ENCODE measurements around the gene HMCN2. TPM values are rescaled to one million over a fixed set of nuclear protein-coding genes. Genes with fewer than 3 reads are reported as not detected.

Gene HMCN2
- total and polyA plus RNA-seq, 2 experiments from 2014 or later: 0.27 to 0.36 TPM

DNA sequence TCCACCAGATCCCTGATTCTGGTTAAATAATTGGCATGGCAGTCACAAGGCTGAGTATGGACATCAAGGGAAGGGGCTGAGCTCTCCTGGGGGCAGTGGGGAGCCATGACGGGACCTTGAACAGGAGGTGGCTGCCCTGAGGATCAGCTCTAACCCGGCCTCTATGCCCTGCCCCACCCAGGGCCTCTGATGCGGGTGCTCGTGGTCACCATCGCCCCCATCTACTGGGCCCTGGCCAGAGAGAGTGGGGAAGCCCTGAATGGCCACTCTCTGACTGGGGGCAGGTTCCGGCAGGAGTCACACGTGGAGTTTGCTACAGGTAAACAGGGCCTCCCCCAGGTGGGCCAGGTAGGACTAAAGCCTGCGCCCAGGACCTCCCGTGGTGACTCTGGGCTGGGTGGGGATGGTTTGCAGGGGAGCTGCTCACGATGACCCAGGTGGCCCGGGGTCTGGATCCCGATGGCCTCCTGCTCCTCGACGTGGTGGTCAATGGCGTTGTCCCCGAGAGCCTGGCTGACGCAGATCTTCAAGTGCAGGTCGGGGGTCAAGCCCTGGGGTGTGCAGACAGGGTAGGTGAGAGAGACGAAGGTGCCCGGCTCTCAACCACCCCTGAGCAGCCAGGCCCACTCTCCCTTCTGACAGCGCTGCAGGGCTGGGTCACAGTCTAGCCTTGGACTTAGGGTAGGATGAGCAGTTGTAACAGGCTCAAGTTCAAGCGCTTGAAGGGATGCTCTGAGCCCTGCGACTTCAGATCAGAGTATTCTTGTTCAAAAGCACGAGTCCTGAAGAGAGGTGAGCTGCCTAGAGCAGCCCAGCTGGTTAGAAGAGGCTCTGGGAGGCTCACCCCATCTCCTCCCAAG, 159.3 kb downstream of the HMCN2 start:
- TF ChIP-seq, protein P1, sequence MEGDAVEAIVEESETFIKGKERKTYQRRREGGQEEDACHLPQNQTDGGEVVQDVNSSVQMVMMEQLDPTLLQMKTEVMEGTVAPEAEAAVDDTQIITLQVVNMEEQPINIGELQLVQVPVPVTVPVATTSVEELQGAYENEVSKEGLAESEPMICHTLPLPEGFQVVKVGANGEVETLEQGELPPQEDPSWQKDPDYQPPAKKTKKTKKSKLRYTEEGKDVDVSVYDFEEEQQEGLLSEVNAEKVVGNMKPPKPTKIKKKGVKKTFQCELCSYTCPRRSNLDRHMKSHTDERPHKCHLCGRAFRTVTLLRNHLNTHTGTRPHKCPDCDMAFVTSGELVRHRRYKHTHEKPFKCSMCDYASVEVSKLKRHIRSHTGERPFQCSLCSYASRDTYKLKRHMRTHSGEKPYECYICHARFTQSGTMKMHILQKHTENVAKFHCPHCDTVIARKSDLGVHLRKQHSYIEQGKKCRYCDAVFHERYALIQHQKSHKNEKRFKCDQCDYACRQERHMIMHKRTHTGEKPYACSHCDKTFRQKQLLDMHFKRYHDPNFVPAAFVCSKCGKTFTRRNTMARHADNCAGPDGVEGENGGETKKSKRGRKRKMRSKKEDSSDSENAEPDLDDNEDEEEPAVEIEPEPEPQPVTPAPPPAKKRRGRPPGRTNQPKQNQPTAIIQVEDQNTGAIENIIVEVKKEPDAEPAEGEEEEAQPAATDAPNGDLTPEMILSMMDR (IDR thresholded peaks at IDR 0.05; ENCODE audit: low read depth, low read length): no peak
- Histone ChIP-seq H3K4me1 (ENCODE audit: low read depth) (peaks cover 14% of the 10 kb centered on the region), H3K4me3 (no peak overlapping the region), H3K27ac (no peak overlapping the region), H3K36me3 (no peaks in the 10 kb centered on the region), H3K27me3 (no peaks in the 10 kb centered on the region), H3K9me3 (ENCODE audit: low read depth) (no peaks in the 10 kb centered on the region)
- no peak for DNase-seq (ENCODE audit: low read depth in 1 of 2, low spot score in 1 of 2)

DNA sequence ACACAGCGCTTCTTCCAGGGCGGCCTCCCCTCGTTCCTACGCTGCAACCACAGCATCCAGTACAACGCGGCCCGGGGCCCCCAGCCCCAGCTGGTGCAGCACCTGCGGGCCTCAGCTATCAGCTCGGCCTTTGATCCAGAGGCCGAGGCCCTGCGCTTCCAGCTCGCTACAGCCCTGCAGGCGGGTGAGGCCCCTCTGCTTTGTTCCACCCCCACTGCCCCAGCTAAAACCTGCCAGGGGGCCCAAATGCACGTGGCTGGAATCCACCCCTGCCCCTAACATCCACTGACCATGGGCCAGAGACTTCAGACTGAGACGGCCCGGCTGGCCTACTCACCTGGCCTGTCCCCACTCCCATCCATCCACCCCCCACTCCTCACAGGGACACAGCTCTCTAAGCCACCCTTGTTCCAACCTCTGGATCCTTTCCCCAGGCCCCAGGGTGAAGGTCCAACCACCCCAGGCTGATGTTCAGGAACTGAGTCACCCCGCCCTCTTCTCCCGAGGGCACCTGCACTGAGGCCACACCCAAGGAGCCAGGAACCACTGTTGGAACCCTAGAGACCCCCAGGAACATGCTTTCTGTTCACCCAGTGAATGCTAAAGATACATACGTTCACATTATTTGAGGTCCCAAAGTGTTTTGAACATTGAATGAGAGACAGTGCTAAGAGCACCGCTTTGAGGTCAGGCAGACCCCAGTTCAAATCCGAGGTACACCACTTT, 160.3 kb downstream of the HMCN2 start:
- Histone ChIP-seq H3K4me1 (ENCODE audit: low read depth) (peaks cover 14% of the 10 kb centered on the region), H3K27ac (no peak overlapping the region)

DNA sequence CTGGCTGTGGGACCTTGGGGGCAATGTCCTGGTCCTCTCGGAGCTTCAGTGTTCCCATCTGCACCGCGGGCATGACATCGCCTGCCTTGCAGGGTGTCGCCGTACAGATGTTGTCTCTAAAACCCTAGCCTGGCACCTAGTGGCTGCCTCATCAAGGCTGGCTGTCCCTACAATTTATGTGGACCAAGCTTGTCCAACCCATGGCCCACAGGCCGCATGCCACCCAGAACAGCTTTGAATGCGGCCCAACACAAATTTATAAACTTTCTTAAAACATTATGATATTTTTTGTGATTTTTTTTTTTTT, 160.9 kb downstream of the HMCN2 start:
- TF ChIP-seq, protein P1 (IDR thresholded peaks at IDR 0.05; ENCODE audit: low read depth, low read length): no peak
- H3K27me3 ChIP-seq: no peaks in the 10 kb centered on the region
- no peak overlapping the region for H3K4me3 ChIP-seq
- no peak for DNase-seq (ENCODE audit: low read depth in 1 of 2, low spot score in 1 of 2)
- no peaks in the 10 kb centered on the region for H3K9me3 ChIP-seq (ENCODE audit: low read depth)
- H3K4me1 ChIP-seq (ENCODE audit: low read depth): peaks cover 14% of the 10 kb centered on the region
- H3K36me3 ChIP-seq: no peaks in the 10 kb centered on the region
- H3K27ac ChIP-seq: no peak overlapping the region

More for the DNA sequence above, 160.3 kb downstream of the HMCN2 start:
- no peaks in the 10 kb centered on the region for H3K36me3 ChIP-seq
- H3K4me3 ChIP-seq: no peak overlapping the region
- no peaks in the 10 kb centered on the region for H3K27me3 ChIP-seq
- no peaks in the 10 kb centered on the region for H3K9me3 ChIP-seq (ENCODE audit: low read depth)
- TF ChIP-seq, protein P1 (IDR thresholded peaks at IDR 0.05; ENCODE audit: low read depth, low read length): no peak
- DNase-seq (ENCODE audit: low read depth in 1 of 2, low spot score in 1 of 2): no peak

DNA sequence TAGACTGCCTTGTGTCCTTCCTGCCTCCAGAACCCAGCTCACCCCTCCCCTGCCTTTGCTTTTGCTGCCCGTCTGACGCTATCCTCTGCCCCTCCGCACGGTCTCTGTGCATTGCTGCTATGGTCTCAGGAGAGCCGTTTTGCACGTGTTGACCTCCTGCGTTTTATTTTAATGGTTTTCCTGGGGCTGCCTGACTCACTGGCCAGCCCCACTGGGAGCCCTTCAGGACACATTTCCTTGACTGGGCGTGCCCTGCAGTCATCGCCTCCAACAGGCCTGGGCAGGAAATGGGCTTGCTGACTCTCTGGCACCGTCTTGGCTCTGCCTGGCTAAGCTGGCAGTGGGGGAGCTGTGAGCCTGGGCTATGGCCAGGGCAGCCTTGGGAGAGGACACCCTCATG, 161.3 kb downstream of the HMCN2 start:
- Histone ChIP-seq H3K36me3 (no peaks in the 10 kb centered on the region), H3K27ac (no peak overlapping the region), H3K9me3 (ENCODE audit: low read depth) (no peaks in the 10 kb centered on the region), H3K4me1 (ENCODE audit: low read depth) (peaks cover 14% of the 10 kb centered on the region), H3K4me3 (no peak overlapping the region), H3K27me3 (no peaks in the 10 kb centered on the region)
- DNase-seq (ENCODE audit: low read depth in 1 of 2, low spot score in 1 of 2): peak in 1 of 2 donors; percentile 65
- TF ChIP-seq, protein P1 (IDR thresholded peaks at IDR 0.05; ENCODE audit: low read depth, low read length): no peak

DNA sequence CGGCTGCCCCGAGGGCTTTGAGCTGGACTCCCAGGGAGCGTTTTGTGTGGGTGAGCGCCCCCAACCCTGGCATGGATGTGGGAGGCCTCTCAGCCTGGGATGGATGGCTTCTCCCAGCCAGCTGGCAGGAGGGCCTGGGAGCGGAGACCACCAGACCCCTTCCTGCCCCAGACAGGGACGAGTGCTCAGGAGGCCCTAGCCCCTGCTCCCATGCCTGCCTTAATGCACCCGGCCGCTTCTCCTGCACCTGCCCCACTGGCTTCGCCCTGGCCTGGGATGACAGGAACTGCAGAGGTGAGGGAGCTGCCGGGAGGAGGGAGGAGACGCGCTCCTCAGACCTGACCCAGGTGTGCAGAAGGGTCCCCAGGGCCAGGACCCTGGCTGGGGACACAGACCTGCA, 161.8 kb downstream of the HMCN2 start:
- peaks cover 3% of the 10 kb centered on the region for H3K27me3 ChIP-seq
- no peak for DNase-seq (ENCODE audit: low read depth in 1 of 2, low spot score in 1 of 2)
- H3K27ac ChIP-seq: no peak overlapping the region
- H3K4me1 ChIP-seq (ENCODE audit: low read depth): peaks cover 14% of the 10 kb centered on the region
- H3K4me3 ChIP-seq: no peak overlapping the region
- H3K36me3 ChIP-seq: no peaks in the 10 kb centered on the region
- H3K9me3 ChIP-seq (ENCODE audit: low read depth): no peaks in the 10 kb centered on the region
- TF ChIP-seq, protein P1 (IDR thresholded peaks at IDR 0.05; ENCODE audit: low read depth, low read length): no peak
